Stimulated activated CD4-positive, alpha-beta T cell treated with anti-CD3 and anti-CD28 coated beads, TNF-alpha, amount 100 ng/mL, for 4 hours (primary cell): Measurements from ENCODE around the gene ORC1.

Source experiments
- DNase-seq, 3 experiments: peaks; one replicate each; pipeline ENCODE4 v3.0.0-alpha.2; 2020; ENCODE audit warnings: low read depth in 3 of 3

Gene ORC1

DNA sequence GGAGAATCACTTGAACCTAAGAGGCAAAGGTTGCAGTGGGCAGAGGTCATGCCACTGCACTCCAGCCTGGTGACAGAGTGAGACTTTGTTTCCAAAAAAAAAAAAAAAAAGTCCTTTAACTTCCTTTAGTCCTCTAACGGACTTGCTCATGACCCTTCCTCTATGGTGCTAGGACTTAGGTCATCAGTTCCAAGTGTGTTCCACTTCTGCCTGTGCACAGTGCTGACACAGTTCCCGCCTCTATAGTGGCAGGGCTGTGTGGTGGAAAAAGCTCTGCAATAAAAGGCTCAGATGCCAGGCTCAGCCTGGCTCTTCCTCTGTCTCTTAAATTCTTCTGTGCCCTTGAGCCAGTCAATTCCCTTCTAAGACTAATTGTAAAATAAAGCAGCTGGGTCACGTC lies 60.2 kb downstream of the ORC1 start:
- DNase-seq: no peak

DNA sequence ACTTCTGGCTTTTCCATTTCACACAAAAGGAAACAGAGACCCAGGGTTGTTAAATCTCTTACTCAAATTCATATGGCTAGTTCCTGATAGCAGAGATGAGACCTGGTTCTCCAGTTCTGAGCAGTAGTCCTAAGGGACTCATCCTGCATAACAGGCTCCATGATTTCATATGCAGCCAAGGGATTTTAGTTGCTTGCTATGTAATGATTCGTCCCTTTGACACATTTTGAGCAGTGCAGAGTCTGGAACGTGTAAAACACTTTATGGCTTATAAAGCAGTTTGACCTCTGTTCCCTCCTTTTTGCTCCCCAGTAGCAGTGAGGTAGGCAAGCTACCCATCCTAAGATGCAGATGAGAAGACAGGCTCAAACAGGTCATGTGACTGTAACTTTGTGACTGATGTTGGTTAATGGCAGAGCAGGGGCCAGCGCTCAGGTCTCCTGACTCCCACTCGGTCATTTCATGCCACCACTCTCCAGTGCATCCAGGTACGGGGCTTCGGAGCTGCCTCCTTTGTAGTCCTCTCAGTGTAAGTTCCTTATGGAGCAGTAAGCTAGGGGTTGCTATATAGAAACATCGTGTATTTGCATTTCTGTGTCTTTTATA lies 62.5 kb downstream of the ORC1 start:
- no peak for DNase-seq

DNA sequence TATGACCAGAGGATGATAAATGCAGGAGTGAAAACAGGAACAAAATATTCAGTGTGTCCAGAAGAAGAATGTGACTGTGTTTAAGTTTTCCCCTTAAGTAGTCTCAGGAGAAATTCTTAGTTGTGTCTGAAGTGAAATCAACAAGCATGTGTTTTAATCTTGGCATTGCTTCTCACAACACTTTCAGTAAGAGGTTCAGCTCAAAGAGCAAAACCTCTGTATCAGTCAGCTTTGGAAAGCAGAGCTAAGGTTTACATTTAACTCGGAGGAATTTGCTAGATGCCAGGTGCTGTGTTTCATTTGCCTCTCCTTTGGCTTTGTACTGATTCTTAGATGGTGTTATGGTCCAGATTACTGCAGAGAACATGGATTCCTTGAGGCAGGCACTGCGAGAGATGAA lies 66.8 kb downstream of the ORC1 start:
- no peak for DNase-seq

DNA sequence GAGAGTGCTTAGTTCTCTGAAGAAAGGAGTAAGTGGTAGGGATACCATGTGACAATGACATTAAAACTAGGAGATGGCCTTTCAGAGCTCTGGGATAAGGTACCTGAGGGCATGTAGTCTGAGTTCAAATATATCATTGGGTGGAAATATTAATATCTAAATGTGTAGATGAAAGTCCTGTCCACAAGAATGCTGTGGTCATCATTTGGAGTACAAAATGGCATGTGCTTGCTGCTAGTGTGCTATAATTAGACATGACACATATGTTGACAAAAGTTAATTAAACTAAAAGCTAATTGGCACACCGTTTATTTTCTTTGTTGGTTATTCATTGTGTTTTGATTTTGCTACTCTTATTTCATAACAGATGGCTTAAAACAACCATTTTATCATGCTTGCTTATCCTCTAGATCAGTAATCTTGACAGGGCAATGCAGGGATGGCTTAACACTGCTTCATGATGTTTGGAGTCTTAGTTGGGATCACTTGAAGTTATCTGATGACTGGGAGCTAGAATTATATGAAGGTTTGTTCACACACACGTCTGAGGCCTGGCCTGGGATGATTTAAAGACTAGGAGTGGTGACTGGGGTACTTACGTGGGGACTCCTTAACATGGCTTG lies 69.2 kb downstream of the ORC1 start:
- no peak for DNase-seq

DNA sequence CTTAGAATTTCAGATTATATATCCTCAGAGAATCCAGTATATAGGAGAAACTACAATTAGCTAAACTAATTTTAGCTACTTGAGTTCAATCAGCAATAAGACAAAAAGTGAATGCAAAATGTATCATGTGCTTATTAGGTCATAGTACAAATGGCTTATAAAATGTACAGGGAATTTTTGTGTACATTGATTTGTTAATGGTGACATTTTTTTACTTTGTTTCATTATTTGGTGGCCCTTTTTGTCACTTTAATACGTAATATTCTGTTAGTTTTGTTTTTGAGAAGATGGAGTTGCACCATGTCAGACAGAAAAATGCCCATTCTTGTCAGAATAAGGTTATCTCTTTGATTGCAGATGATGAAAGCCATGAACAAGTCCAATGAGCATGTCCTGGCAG lies 71.8 kb downstream of the ORC1 start:
- DNase-seq: no peak

DNA sequence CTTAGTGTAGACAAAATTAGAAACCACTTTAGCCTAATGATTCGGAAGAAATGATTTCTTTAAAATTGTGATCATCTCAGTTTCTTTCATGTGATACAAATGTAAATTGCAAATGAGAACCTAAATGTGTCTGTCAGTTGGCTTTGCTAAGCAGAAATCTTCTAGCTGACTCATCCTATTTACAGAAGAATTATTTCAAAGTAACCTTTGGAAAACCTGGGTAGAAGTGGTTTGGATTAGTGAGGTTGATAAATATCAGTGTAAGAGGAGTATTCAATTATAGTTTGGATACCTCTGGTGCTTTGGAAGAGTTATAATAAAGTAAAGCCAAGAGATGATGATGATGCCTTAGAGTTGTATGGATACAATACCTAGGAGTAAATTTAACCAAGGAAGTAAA lies 75.6 kb downstream of the ORC1 start:
- DNase-seq: no peak

DNA sequence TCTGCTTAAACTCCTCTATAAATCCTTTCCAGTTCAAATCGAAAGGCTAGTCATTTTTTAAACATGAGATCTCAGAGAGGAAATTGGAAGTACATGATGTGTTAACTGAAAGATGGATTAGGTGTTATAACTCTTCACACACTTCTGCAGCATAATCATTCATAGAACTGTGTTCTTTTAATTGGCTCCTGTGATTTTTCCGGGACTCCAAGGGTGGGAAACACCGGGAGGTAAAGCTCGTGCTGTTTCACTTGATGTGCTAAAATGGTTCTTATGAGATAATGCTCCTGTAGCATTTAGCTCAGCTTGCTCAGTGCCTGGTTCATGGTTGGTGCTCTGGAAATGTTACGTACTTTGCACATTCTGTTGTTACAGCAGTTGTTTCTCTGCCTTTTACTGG lies 78.4 kb downstream of the ORC1 start:
- DNase-seq: no peak

DNA sequence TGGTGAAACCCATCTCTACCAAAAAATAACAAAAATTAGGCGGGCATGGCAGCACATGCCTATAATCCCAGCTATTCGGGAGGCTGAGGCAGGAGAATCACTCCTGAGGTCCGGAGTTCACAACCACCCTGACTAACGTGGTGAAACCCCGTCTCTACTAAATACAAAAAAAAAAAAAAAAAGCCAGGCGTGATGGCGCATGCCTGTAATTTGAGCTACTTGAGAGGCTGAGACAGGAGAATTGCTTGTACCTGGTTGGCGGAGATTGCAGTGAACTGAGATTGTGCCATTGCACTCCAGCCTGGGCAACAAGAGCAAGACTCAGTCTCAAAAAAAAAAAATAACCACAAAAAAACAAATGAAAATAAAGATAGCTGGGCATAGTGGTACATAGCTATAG lies 80.5 kb downstream of the ORC1 start:
- DNase-seq: no peak
